Tibial artery (tissue), 4 donors: ENCODE data around the gene JADE3.

ENCODE experiments used
- DNase-seq, 2 donors: peaks; one replicate each; pipeline ENCODE4 v3.0.0-alpha.2; 2019
- H3K27ac ChIP-seq, 2 donors: fragments of 200-600 bp; sonication (generic) in 1 of 2; 1 replicate in 1 of 2; 2 replicates in 1 of 2; pipeline ENCODE4 v1.5.1; 2018 to 2019; ENCODE audit warnings: mild to moderate bottlenecking in 1 of 2
- H3K27me3 ChIP-seq, 2 donors: fragments of 200-600 bp; sonication (generic) in 1 of 2; one replicate each; pipeline versions ENCODE4 v1.5.1 to v1.6.0; 2016 to 2019
- H3K36me3 ChIP-seq, 3 donors: fragments of 200-600 bp; sonication (generic) in 2 of 3; one replicate each; pipeline ENCODE4 v1.5.1; 2016 to 2019; ENCODE audit warnings: mild to moderate bottlenecking in 2 of 3
- H3K4me1 ChIP-seq, 4 donors: fragments of 200-600 bp; sonication (generic) in 2 of 4; 1 replicate in 3 of 4; 2 replicates in 1 of 4; pipeline ENCODE4 v1.5.1; 2016 to 2019
- H3K4me3 ChIP-seq, 2 donors: fragments of 200-600 bp; sonication (generic) in 1 of 2; 1 replicate in 1 of 2; 2 replicates in 1 of 2; pipeline ENCODE4 v1.5.1; 2018 to 2019; ENCODE audit warnings: mild to moderate bottlenecking in 2 of 2
- H3K9me3 ChIP-seq, 3 donors: fragments of 200-600 bp; sonication (generic) in 1 of 3; one replicate each; pipeline ENCODE4 v1.5.1; 2016 to 2019
- intact Hi-C: fragments of 100-400 bp; cut with DNase I; formaldehyde crosslinking; loops from one replicate; pipeline ENCODE4 v1.15.0; 2023; ENCODE audit warnings: low total_unique reads
- TF ChIP-seq, protein P1 (sequence below), 2 experiments: fragments of 200-600 bp in 1 of 2; fragments of 450-650 bp in 1 of 2; IDR thresholded peaks; one replicate each; pipeline ENCODE4 v1.5.1; 2017 to 2019; ENCODE audit warnings: antibody characterized with exemption in 2 of 2, mild to moderate bottlenecking in 1 of 2, moderate library complexity in 1 of 2

The JADE3 gene

GRCh38 chrX:46904626-46905025, 7.6 kb upstream of the JADE3 start:
- TF ChIP-seq, protein P1, sequence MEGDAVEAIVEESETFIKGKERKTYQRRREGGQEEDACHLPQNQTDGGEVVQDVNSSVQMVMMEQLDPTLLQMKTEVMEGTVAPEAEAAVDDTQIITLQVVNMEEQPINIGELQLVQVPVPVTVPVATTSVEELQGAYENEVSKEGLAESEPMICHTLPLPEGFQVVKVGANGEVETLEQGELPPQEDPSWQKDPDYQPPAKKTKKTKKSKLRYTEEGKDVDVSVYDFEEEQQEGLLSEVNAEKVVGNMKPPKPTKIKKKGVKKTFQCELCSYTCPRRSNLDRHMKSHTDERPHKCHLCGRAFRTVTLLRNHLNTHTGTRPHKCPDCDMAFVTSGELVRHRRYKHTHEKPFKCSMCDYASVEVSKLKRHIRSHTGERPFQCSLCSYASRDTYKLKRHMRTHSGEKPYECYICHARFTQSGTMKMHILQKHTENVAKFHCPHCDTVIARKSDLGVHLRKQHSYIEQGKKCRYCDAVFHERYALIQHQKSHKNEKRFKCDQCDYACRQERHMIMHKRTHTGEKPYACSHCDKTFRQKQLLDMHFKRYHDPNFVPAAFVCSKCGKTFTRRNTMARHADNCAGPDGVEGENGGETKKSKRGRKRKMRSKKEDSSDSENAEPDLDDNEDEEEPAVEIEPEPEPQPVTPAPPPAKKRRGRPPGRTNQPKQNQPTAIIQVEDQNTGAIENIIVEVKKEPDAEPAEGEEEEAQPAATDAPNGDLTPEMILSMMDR (IDR thresholded peaks at IDR 0.05): no peak

GRCh38 chrX:46910415-46910814, 1.8 kb upstream of the JADE3 start:
- no peaks in the 10 kb centered on the region for H3K9me3 ChIP-seq
- DNase-seq: no peak
- TF ChIP-seq, protein P1 (IDR thresholded peaks at IDR 0.05): no peak
- peaks cover 0 to 7% (median 0%) of the 10 kb centered on the region in 4 donors for H3K4me1 ChIP-seq
- H3K4me3 ChIP-seq: no peak overlapping the region
- H3K27ac ChIP-seq: no peak overlapping the region
- no peaks in the 10 kb centered on the region for H3K36me3 ChIP-seq
- intact Hi-C loops: no loop called here
- H3K27me3 ChIP-seq: no peaks in the 10 kb centered on the region

More at GRCh38 chrX:46904626-46905025, 7.6 kb upstream of the JADE3 start:
- peaks cover 0 to 3% (median 0%) of the 10 kb centered on the region in 4 donors for H3K4me1 ChIP-seq
- no peaks in the 10 kb centered on the region for H3K9me3 ChIP-seq
- no peak for DNase-seq
- H3K27ac ChIP-seq: no peak overlapping the region
- intact Hi-C loops: loop anchor here (10.0 kb wide), 2 partner anchors 70 to 120 kb away; no protein-coding TSS in a partner anchor
- no peaks in the 10 kb centered on the region for H3K27me3 ChIP-seq
- no peaks in the 10 kb centered on the region for H3K36me3 ChIP-seq
- H3K4me3 ChIP-seq: no peak overlapping the region

DNA sequence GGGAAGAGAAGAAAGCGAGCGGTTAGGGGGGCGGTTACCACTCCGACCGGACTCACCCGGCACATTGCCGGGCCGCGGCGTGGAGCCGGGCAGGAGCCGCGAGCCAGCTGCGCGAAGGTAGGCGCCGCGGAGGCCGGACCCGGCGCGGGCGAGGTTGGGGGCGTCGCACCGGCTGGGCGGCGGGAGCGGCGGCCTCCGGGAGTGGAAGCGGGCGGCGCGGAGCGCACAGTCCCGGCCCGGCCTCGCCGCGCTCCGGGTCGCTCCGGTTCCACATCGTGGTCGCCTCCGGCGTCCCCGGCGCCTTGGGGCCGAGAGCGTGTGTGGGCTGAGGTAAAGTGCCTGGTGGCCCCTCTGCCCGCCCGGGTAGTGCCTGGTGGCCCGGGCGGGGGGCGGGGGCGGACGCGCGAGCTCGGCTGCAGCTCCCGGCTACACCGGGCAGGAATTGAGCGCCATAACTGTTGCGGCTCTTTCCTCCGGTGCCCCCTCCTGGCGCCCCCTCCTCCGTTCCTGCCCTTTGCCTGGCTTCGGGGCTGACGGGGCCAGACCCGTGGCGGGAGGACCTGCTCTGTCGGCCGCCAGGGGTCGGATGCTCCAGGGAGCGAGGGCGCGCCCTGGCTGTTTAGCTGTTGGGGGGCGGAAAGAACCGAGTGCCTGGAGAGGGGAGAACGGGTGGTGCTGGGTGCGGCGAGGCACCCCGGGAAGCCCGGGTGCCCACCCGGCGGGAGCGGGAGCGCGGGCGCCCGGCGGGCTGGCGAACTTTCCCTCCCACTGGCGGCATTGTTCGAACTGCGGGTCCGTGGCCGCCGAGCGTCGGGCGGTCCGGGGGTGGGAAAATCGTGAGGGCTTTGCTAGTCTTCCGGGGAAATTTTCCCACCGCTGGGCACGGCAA, 626 bp downstream of the JADE3 start:
- DNase-seq: peak; percentile 21 to 55
- peak overlapping the region; percentile 65 to 76 for H3K4me3 ChIP-seq
- intact Hi-C loops: no loop called here
- peak overlapping the region; percentile 55 to 56 for H3K27ac ChIP-seq
- H3K9me3 ChIP-seq: no peaks in the 10 kb centered on the region
- no peaks in the 10 kb centered on the region for H3K27me3 ChIP-seq
- H3K36me3 ChIP-seq: no peaks in the 10 kb centered on the region
- TF ChIP-seq, protein P1 (IDR thresholded peaks at IDR 0.05): peak; percentile 34 to 42
- peaks cover 0 to 7% (median 0%) of the 10 kb centered on the region in 4 donors for H3K4me1 ChIP-seq

- Histone ChIP-seq H3K27me3 (no peaks in the 10 kb centered on the region), H3K36me3 (no peaks in the 10 kb centered on the region), H3K9me3 (no peaks in the 10 kb centered on the region), H3K4me1 (peaks cover 0 to 7% (median 0%) of the 10 kb centered on the region in 4 donors), H3K4me3 (peak overlapping the region; percentile 65 to 76), H3K27ac (peak overlapping the region in 1 of 2 donors; percentile 55)
- TF ChIP-seq, protein P1 (IDR thresholded peaks at IDR 0.05): no peak
- intact Hi-C loops: no loop called here
- no peak for DNase-seq
Measured at GRCh38 chrX:46913667-46914066, 1.4 kb downstream of the JADE3 start.

DNA sequence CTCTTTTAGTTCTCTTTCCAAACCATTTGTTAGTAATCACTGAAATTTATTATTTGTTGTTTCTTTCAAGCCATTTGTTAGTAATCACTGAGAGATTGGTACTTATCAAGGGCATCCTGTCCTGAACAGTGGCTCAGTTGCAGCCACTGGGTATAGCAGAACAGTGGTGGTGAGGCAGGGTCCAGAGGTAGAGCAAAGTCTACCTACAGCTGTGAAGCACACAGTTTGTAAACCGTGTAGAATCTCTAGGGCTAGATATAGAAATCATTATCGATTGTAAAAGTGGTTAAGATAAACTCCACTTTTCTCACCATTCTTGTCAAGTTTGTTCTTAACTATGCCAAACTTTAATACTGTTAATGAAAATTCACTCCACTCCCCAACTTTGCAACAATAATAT, 4.1 kb downstream of the JADE3 start:
- H3K4me1 ChIP-seq: peaks cover 0 to 7% (median 0%) of the 10 kb centered on the region in 4 donors
- TF ChIP-seq, protein P1 (IDR thresholded peaks at IDR 0.05): no peak
- intact Hi-C loops: no loop called here

More for the DNA sequence above, 4.1 kb downstream of the JADE3 start:
- DNase-seq: no peak
- Histone ChIP-seq H3K9me3 (peaks cover 0 to 5% (median 0%) of the 10 kb centered on the region in 3 donors), H3K27me3 (no peaks in the 10 kb centered on the region), H3K36me3 (no peaks in the 10 kb centered on the region), H3K4me3 (no peak overlapping the region), H3K27ac (no peak overlapping the region)
